ENCODE data around the gene NAT8L.
A peak's percentile ranks its signal among the peaks of the same experiment; 100 is the strongest.

Gene NAT8L

GRCh38 chr4:2076908-2077536 is 17.9 kb downstream of the NAT8L start:
- DNase-seq: no peak

- DNase-seq: no peak
Observed at GRCh38 chr4:2077537-2078460, 18.7 kb downstream of the NAT8L start.

- DNase-seq: no peak
Observed at GRCh38 chr4:2078584-2078983, 19.5 kb downstream of the NAT8L start.

- no peak for DNase-seq
Observed at GRCh38 chr4:2079006-2079405, 19.9 kb downstream of the NAT8L start.

- no peak for DNase-seq
Observed at GRCh38 chr4:2079926-2080325, 20.8 kb downstream of the NAT8L start.

GRCh38 chr4:2080429-2081300 is 21.5 kb downstream of the NAT8L start:
- no peak for DNase-seq

GRCh38 chr4:2081540-2081939 is 22.4 kb downstream of the NAT8L start:
- no peak for DNase-seq

GRCh38 chr4:2082118-2082517 is 23.0 kb downstream of the NAT8L start:
- no peak for DNase-seq

GRCh38 chr4:2082627-2083026 is 23.5 kb downstream of the NAT8L start:
- DNase-seq: no peak

GRCh38 chr4:2083116-2083825 is 24.1 kb downstream of the NAT8L start:
- no peak for DNase-seq

- DNase-seq: no peak
Observed at GRCh38 chr4:2083826-2084160, 24.7 kb downstream of the NAT8L start.

GRCh38 chr4:2084316-2084715 is 25.2 kb downstream of the NAT8L start:
- DNase-seq: no peak

- no peak for DNase-seq
Observed at GRCh38 chr4:2085496-2085901, 26.4 kb downstream of the NAT8L start.

- no peak for DNase-seq
Observed at GRCh38 chr4:2087170-2087569, 28.0 kb downstream of the NAT8L start.

GRCh38 chr4:2089222-2089621 is 30.1 kb downstream of the NAT8L start:
- no peak for DNase-seq

GRCh38 chr4:2090642-2091041 is 31.5 kb downstream of the NAT8L start:
- no peak for DNase-seq

- DNase-seq: no peak
Observed at GRCh38 chr4:2091990-2092668, 33.0 kb downstream of the NAT8L start.

GRCh38 chr4:2092669-2093053 is 33.5 kb downstream of the NAT8L start:
- DNase-seq: peak in 1 of 2 donors; percentile 11

- DNase-seq: no peak
Observed at GRCh38 chr4:2093265-2093664, 34.1 kb downstream of the NAT8L start.

GRCh38 chr4:2094545-2094944 is 35.4 kb downstream of the NAT8L start:
- no peak for DNase-seq

- DNase-seq: no peak
Observed at GRCh38 chr4:2095236-2096072, 36.3 kb downstream of the NAT8L start.
